GM12872 (cell line): Measurements from ENCODE around the gene RPP21.

Source experiments
- CTCF ChIP-seq: IDR thresholded peaks from 3 replicates; pipeline ENCODE4 v1.5.1; 2011; ENCODE audit warnings: low read depth, mild to moderate bottlenecking, low read length, moderate library complexity; ENCODE audit not compliant: insufficient read depth

Gene RPP21

GRCh38 chr6:30344868-30345671 lies at the start of gene RPP21:
RPP21 (plus strand) TSS chr6:30345156; CDS start chr6:30345172, 16 bp downstream.
- no peak for TF ChIP-seq CTCF

GRCh38 chr6:30295837-30296236 lies 49.1 kb upstream of the RPP21 start:
- TF ChIP-seq CTCF = no peak

- TF ChIP-seq CTCF = no peak
These were observed 41.0 kb upstream of the RPP21 start for GRCh38 chr6:30304002-30304401.

DNA sequence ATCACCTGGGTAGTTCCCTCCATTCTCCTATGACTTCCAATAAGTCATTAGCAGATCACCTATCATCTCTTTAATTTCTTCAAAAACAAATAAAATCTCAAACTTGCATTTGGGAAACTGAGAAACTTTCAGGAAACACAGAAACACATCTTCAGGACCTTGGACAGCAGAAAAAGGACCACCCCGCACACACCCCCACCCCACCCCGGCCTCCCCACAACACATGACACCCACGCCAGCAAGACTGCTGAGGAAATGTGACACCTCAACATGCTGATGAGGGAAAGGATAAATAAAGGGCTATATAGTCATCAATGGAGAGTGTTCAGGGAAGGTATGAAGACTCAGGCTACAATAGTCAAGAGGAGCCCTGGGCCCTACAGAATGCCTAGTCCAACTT lies 33.9 kb upstream of the RPP21 start:
- TF ChIP-seq CTCF = no peak

GRCh38 chr6:30311671-30312070 lies 33.3 kb upstream of the RPP21 start:
- no peak for TF ChIP-seq CTCF

GRCh38 chr6:30312266-30312665 lies 32.7 kb upstream of the RPP21 start:
- TF ChIP-seq CTCF = no peak

- no peak for TF ChIP-seq CTCF
These were observed 32.2 kb upstream of the RPP21 start for GRCh38 chr6:30312676-30313321.
